ENCODE data around the gene PGLYRP2. TPM values are rescaled to one million over a fixed set of nuclear protein-coding genes. Genes with fewer than 3 reads are reported as not detected.

Gene PGLYRP2
- polyA plus RNA-seq, 1 experiment = not detected

DNA sequence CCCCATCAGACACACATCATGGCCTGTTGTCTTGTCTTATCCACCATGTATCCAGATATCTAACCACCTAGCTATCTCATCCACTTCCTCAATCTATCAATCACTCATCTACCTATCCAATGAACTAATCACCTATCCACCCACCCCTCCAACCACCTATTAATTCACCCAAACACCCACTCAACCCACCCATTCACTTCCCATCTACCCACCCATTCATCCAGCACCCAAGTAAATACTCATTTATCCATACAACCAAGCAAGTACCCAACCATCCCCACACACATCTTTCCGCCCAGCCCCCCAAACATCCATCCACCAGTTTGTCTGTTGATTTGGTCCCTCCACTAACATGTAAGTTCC, 28.8 kb downstream of the PGLYRP2 start:
- H3K4me3 ChIP-seq (ENCODE audit: low read depth, low read length) = no peak overlapping the region
- TF ChIP-seq, protein P1, sequence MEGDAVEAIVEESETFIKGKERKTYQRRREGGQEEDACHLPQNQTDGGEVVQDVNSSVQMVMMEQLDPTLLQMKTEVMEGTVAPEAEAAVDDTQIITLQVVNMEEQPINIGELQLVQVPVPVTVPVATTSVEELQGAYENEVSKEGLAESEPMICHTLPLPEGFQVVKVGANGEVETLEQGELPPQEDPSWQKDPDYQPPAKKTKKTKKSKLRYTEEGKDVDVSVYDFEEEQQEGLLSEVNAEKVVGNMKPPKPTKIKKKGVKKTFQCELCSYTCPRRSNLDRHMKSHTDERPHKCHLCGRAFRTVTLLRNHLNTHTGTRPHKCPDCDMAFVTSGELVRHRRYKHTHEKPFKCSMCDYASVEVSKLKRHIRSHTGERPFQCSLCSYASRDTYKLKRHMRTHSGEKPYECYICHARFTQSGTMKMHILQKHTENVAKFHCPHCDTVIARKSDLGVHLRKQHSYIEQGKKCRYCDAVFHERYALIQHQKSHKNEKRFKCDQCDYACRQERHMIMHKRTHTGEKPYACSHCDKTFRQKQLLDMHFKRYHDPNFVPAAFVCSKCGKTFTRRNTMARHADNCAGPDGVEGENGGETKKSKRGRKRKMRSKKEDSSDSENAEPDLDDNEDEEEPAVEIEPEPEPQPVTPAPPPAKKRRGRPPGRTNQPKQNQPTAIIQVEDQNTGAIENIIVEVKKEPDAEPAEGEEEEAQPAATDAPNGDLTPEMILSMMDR (IDR thresholded peaks at IDR 0.05; ENCODE audit: insufficient read depth, low read depth, low read length) = no peak
- ChIA-PET POLR2A (no interaction called here), CTCF (interaction anchor here (1.0 to 1.5 kb wide), 2 partner anchors 31 to 105 kb away, joined by 3 to 4 read pairs; no protein-coding TSS in a partner anchor)
- no peaks in the 10 kb centered on the region for H3K36me3 ChIP-seq (ENCODE audit: control insufficient read depth, insufficient read depth, low read length)
- H3K27me3 ChIP-seq (ENCODE audit: control insufficient read depth, insufficient read depth, low read length) = no peaks in the 10 kb centered on the region; the same call in 1 of the 2 replicates
- no peak for DNase-seq (ENCODE audit: low read depth)

DNA sequence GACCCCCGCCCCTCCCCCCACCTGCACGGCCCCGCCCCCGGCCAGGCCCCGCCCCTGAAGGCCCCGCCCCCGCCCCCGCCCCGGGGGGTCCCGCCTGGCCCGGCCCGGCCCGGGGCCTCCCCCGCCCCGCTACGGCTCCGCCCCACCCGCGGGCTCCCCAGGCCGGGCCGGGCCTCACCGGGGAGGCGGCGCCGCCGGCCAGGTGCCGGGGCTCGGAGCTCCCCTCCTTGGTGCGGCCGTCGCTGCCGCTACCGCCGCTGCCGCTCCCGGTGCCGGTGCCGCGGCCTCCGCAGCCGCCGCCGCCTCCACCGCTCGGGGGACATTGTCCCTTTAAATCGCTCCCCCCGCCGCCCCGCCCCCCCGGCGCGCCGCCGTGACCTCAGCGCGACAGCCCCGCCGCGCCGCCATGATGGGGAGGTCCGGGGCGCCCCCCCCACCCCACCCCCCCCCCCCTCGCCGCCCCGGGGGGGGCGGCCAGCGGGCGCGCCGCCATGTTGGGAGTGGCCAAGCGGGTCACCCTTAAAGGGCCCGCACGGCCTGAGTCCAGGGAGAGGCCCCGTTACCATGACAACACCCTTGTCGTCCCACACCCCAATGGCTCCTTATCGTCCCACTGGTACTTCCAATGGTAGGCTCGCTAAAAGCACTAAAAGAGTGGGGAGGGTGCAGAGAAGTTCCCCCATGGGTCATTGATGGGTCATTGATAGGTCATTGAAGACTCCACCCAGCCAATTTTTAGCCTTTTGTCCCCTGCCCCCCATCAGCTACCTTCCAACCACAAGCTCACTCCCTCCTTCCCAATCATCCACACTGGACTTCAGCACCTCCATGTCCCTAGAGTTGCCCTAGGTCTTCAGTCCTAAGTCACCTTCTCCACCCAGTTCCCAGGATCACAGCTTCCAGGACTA, 29.4 kb downstream of the PGLYRP2 start, which contains the start of gene WIZ:
TSS of gene WIZ (minus strand) at position 337 of the 908 bp plus-strand sequence. CDS start 1,649 bp downstream, outside the sequence.
- Histone ChIP-seq H3K36me3 (ENCODE audit: control insufficient read depth, insufficient read depth, low read length) (no peaks in the 10 kb centered on the region; the same call in 1 of the 2 replicates), H3K27me3 (ENCODE audit: control insufficient read depth, insufficient read depth, low read length) (no peaks in the 10 kb centered on the region), H3K4me3 (ENCODE audit: low read depth, low read length) (peak within 1 kb of the TSS; percentile 56)
- DNase-seq (ENCODE audit: low read depth) = no peak
- TF ChIP-seq, protein P1 (IDR thresholded peaks at IDR 0.05; ENCODE audit: insufficient read depth, low read depth, low read length) = no peak
- POLR2A ChIA-PET = no interaction called here
- CTCF ChIA-PET = interaction anchor here (1.5 kb wide), 1 partner anchor 30 kb away, joined by 4 read pairs; no protein-coding TSS in a partner anchor

DNA sequence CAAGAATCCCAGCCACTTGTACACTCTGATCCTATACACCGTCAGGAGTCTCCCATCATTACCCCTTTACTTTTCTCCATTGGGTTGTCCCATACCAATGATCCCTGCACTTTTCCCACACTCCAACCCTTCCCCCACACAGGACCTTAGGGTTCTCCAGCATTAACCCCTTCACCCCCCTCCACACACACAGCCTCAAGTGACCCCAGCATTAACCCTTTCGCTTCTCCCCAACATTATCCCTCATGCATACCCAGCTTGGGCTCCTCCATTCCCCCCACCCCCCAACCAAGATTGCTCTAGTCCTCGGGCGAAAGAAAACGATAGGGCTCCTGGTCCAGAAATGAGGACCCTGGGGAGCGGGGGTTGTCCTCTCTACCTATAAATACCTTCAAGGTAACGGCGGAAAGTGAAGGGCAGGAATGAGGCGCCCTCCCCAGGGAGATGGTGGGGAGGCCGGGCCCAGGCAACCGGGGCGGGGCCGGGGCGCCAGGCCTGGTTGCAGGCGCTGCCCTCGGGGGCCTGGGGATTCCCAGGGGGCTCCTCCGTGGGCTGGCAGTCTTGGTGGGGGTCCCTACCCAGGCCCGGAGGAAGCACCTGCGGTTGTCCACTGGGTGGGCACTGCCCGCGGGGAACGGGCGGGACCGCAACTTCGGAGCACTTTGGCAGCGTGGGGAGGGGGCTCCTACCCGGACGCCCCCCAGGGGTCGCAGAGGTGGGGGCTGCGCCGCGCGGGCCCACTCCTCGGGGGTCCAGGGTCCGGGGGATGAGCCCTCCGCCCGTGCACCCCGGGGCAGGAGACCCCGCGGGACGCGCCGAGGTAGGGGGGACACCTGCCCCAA, 30.3 kb downstream of the PGLYRP2 start:
- Histone ChIP-seq H3K4me3 (ENCODE audit: low read depth, low read length) (peak overlapping the region; percentile 56), H3K27me3 (ENCODE audit: control insufficient read depth, insufficient read depth, low read length) (no peaks in the 10 kb centered on the region), H3K36me3 (ENCODE audit: control insufficient read depth, insufficient read depth, low read length) (no peaks in the 10 kb centered on the region; the same call in 1 of the 2 replicates)
- ChIA-PET CTCF (interaction anchor here (1.3 to 2.0 kb wide), 2 partner anchors 11 to 14 kb away, joined by 5 to 10 read pairs; no protein-coding TSS in a partner anchor), POLR2A (no interaction called here)
- no peak for DNase-seq (ENCODE audit: low read depth)
- TF ChIP-seq, protein P1 (IDR thresholded peaks at IDR 0.05; ENCODE audit: insufficient read depth, low read depth, low read length) = no peak

DNA sequence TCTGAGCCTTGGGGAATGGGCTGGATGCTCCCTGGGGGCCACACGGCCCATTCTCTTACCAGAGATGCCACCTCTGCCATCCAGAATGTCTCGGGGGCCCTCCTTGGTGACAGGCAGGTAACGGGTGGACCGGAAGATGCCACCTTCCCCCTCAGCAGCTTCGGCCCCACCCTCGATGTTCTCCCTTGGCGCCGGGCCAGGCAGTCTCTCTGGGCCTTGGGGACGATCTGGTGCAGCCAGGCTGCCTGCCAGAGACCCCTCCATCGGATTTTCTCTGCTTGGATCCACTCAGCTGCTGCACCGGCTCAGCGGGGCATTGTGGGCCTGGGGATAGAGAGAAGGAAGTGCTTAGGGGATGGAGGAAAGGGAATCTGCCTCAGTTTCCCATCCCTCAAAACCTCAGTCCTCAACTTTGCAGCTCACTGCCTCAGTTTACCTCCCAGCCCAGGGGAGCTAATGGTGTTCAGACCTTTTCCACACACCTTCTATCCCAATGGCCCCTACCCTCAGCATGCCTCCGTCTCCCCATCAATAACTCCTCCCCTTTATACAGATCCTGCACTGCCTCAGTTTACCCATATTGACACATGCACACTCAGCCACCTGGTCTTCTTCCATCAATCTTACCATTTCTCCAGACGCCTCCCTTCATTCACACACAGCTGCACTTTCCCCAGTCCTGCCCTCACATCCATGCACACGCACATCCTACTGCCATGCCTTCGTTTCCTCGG, 31.1 kb downstream of the PGLYRP2 start:
- H3K36me3 ChIP-seq (ENCODE audit: control insufficient read depth, insufficient read depth, low read length) = no peaks in the 10 kb centered on the region; the same call in 1 of the 2 replicates
- no peak for DNase-seq (ENCODE audit: low read depth)
- H3K27me3 ChIP-seq (ENCODE audit: control insufficient read depth, insufficient read depth, low read length) = no peaks in the 10 kb centered on the region
- ChIA-PET CTCF (interaction anchor here (1.3 to 2.0 kb wide), 2 partner anchors 10 to 13 kb away, joined by 5 to 10 read pairs; no protein-coding TSS in a partner anchor), POLR2A (no interaction called here)
- no peak overlapping the region for H3K4me3 ChIP-seq (ENCODE audit: low read depth, low read length)
- TF ChIP-seq, protein P1 (IDR thresholded peaks at IDR 0.05; ENCODE audit: insufficient read depth, low read depth, low read length) = no peak
